HG02588 (cell line): ENCODE results near the gene TRPV4.
"Not testable (repeated sequence)": the region's sequence is repeated elsewhere in the genome, so short reads cannot be mapped to it uniquely, and the experiment has no call there.

Experiments used
- ATAC-seq: cut with Tn5 transposase; IDR thresholded peaks from one replicate; pipeline ENCODE4 v1.9.1; 2021; ENCODE audit warnings: mild to moderate bottlenecking, moderate library complexity; ENCODE audit not compliant: unreplicated experiment

Gene TRPV4

DNA sequence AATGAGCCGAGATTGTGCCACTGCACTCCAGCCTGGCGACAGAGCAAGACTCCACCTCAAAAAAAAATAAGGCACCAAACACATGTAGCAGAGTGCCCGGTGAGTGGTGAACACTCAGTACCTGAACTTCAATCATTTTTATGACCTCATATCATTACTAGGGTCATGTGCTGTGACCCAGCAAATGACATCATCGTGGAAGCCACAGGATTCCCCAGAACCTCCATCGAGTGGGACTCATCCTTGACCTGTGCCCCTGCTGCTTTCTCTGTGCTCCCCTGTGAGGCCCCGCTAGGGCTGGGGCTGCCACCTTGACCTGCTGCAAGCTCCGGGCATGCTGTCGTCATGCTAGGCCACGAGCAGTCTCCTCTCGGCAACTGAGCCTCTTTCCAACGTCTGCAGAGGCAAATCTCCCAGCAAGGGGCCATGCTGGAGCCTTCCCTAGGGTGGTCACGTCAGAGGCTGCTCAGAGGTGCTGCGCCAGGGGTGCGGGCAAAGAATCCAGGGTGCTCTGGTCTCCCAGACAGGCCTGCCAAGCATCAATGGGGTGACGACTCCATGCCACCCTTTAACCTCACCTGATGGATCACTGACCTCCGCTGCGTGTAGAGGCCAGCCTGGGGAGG lies 28.6 kb upstream of the TRPV4 start:
- no peak for ATAC-seq

DNA sequence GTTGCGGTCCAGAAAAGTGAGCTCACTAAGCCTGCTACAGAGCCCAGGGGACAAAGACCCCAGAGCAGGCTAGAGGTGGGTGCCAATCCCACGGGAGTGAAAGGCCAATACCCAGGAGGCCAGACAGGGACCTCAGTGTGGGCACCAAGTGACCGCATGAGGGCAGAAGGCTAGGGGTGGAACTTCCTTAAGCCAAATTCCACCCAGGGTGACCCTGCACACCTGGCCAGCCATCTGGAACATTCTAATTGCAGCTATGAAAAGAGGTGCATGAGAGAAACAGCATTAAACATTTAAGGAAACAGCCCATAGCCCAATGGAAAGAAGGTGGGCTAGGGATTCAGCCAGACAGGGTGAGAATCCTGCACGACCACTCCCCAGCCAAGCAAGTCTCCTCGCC lies 27.8 kb upstream of the TRPV4 start:
- no peak for ATAC-seq

DNA sequence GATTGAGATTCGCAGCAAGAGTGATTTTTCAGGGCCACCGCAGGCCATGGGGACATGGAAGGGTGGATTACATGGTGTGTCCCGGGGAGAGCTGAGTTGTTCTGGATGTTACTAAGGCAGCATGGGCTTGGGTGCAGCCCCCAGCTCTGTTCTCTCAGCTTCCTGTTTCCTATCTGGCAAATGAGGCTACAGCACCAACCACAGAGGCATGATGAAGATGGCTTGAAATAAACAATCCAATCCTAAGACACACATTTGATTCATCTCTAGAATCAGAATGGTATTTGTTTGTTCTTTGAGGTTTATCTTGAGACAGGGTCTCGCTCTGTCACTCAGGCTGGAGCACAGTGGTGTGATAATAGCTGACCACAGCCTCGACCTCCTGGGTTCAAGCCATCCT lies 25.6 kb upstream of the TRPV4 start:
- ATAC-seq = no peak

DNA sequence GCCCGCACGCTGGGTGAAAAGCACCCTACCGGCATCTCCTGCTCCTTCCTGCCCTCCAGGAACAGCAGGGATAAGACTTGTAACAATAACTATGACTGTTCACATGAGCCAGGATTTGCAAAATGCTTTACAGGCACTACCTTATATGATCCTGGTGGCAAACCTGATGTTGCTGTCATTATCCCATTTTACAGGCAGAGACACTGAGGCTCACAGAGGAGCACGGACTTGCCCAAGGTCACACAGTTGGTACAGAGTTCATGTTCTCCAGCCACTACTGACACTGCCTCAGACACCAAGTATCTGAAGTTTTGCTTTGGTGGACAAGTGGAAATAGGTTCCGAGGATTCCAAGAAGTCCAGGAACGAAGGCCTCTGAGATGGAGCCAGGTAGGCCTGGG lies 24.5 kb upstream of the TRPV4 start:
- no peak for ATAC-seq

DNA sequence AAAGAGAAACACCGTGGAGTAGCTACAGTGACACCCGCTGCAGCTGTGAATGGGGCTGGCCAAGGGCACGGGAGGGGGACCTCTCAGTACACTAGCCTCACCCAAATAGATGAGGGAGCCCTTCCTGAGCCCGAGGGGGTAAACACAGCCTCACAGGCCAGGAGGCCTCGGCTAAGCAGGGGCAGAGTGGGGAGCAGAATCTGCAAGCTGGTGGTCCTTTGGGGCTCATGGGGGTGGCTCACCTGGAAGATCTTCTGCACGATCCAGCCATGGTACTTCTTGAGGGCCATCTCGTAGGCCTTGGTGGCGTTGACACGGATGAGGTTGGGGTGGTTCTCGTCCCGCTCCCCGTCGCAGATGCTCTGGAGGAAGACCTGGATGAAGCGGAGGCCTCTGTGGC lies 22.2 kb upstream of the TRPV4 start:
- ATAC-seq = no peak

DNA sequence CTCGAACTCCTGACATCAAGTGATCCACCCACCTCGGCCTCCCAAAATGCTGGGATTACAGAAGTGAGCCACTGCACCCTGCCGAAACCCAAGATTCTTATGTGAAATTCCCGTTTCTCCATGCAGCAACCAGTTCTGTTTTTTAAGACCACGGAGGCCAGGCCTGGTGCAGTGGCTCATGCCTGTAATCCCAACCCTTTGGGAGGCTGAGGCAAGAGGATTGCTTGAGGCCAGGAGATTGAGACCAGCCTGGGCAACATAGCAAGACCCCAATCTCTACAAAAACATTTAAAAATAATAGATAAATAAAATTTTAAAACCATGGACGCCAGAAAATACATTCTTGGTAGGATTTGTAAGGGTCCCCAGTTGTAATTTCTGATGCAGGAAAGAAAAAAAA lies 17.3 kb upstream of the TRPV4 start:
- ATAC-seq = not testable (repeated sequence)

DNA sequence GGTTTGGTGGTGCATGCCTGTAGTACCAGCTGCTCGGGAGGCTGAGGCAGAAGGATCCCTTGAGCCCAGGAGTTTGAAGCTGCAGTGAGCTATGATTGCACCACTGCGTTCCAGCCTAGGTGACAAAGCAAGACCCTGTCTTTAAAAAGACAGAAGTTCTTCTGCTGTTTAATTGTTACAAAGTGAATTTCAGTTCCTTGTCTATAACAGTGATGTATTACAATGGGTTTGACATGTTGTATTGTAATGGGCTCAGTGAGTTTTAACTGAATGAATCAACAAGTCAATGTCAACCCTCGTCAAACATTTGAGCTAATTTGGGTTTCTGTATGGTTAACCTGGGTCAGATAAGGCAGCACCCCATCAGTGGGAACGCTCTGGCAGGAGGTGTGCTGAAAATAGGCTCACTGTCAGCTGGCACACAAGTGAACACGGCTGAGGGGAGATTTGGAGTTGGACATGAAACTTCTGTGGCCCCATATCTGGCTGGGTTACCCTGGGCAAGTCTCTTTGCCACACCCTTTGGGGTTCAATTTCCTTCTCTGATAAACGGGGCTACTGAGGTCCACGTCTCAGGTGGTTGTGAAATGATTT lies 14.0 kb upstream of the TRPV4 start:
- ATAC-seq = no peak

DNA sequence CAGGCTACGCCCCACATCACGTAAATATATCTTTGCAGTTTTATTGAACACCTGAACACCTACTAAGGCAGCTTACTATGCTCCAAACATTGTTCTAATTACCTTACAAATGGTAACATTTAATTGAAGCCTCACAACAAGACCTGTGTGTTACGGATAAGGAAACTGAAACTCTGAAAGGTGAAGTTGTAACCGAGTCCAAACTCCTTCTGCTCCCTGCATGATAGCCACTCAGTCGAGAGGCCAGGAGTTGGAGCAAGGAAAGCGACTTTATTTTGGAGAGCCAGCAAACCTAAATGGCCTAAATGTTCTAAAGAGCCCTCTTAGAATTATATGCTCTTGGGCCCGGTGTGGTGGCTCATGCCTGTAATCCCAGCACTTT lies 12.6 kb upstream of the TRPV4 start:
- no peak for ATAC-seq

DNA sequence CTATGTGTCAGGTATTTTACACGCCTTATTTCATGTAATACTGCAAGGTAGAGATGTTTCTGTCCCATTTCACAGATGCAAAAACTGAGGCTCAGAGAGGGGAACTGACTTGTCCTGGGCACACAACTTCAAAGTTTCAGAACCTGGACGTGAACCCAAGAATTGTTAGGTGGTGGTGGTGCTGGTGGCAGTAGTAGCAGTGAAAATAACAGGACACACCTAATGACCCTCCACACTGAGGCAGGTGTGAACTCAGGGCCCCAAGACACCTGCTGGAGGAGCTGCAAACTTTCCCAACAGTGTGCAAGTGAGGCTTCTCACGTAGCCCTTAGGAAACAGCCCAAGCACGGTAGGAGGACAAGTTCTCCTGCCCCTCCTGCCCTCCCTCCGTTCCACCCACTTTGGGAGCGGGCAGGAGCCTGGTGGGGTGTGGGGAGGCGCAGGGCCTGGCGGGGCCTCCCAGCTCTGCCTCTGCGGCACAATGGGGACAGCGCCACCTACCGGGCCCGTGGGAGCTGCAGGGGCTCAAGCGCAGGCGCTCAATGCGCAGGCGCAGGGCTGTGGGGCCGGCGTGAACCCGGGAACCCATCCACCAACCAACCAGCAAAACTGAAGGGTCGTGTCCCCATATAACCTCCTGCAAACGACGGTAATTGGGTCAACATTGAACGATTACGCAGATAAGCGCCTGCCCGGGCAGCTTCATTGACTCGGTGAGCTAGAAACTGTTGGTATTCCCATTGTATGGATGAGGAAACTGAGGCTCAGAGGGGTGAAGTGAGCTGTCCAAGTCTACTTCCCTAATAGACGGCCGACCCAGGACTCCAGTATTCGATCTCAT lies 12.0 kb upstream of the TRPV4 start:
- ATAC-seq = peak; percentile 74

DNA sequence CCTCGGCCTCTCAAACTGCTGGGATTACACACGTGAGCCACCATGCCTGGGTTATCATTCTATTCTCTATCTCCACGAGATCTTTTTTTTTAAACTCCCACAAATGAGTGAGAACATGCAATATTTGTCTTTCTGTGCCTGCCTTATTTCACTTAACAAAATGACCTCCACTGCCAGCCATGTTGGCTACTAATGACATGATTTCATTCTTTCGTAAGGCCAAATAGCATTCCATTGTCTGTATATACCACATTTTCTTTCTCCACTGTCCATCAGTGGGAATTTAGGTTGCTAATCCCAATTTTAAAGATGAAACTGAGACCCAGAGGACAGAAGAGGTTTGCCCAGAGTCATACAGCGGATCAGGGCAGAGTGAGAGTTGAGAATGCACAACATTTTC lies 10.9 kb upstream of the TRPV4 start:
- no peak for ATAC-seq

DNA sequence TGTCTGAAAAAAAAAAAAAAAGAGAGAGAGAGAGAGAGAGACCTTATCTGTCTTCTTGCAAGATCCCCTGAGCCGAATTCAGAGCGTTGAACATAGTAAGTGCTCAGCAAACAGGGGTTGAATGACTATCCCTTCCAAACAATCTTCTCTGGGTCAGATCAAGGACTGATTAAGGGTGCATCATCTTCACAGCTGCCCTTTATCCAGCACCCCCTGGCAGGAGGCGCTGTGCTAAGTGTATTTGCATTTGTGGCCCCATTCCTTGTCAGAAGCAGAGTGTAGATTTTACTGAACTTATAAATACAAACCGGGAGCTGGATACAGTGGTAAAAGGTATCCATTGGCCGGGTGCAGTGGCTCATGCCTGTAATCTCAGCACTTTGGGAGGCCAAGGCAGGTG lies 8.8 kb upstream of the TRPV4 start:
- ATAC-seq = no peak

DNA sequence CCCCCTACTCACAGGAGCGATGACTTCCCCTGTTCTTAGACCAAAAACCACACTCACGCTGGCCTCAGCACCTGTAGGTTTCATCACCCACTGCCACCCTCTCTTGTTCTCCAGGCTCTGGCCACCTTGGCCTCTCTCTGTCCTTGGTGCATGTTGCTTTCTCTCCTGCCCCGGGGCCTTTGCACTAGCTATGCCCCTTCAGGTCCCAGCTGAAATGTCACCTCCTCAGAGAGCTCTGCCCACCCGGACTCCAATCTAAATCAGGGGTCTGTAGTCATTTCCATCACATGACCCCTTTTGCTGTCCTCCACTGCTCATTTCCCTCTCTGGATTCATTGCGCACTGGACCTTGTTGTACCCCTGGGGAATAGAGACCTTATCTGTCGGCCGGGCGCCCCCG lies 8.2 kb upstream of the TRPV4 start:
- ATAC-seq = no peak

DNA sequence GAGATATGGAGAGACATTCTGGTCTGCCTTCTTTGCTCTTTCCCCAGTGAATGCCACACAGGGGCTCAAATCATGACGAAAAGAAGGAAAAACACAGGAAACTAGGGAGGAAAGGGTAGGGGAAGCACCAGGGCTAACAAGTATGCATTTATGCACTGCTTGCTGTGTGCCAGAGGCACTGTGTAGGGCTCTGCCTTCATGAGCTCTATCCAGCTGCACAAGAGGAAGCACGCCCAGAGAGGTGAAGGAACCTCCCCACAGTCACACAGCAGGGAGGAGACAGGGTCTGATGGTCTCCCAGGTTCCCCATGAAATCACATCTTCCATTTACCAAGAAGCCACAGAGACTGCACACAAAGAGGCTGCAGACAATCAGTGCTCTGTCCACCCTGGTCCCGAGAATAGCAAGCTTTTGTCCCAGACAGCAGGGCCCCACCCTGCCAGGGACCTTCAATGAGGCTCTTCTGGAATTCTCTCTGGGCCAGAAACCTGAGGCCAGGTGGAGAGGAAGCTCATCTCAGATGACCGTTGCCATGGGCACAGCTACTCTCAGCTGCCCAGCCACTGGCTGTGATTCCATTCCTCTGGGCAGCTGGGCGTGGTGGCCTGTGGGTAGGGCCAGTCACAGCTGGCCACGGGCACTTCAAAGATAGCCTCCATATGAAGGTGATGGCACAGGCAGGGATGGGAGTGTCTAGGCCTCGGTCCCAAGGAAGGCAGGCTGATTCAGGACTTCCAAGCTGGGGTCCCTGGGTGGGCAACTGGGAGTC lies 7.3 kb upstream of the TRPV4 start:
- no peak for ATAC-seq

DNA sequence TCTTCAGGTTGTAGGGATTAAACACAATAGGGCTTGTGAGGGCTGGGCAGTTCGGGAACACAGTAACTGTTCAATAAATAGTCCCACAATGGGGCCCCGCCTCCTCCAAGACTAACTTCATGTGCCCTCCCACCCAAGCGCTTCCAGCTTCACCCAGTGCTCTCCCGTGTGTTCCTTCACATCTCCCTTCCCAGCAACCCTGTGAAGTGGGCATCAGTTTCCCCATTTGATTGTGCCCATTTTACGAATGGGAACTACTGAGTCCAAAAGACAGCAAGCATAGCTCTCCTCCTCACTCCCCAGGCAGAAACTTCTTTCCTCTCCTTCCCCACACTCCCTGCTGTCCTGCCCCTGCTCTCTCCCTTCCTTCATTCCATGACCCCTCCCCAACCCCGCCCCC lies 6.2 kb upstream of the TRPV4 start:
- no peak for ATAC-seq

DNA sequence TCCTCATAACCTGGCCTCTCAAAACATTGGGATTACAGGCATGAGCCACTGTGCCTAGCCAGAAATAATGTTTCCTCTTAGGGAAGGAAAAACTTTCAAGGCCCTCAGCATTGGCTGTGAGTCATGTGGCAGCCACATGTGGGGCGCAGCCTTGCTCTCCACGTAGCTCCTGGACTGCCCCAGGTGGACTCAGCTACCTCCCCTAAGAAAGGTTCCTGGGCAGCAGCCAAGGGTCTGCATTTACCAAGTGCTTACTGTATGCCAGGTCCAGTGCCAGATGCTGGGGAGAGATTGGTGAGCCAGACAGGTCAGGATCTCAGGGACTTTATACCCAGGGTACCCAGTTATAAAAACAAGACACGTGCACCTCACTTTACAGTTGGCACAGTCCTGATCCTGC lies 3.7 kb upstream of the TRPV4 start:
- ATAC-seq = no peak

DNA sequence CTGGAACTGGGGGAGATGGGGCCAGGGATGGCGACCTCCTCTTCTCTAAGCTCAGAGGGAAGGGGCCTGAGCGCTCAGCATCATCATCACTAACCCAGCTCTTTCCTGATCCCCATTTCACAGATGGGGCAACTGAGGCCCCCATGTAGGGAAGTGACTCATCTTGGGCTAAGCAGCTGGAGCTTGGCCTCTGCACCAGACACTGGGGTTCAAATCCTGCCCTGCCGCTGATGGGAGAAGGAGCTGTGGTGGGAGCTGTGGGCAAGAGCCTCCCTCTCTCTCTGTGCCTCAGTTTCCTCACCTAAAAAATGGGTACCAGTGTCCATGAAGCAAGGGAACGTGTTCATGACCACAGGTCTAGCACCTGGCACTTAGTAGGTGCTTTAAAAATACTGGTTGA lies 2.6 kb upstream of the TRPV4 start:
- no peak for ATAC-seq

DNA sequence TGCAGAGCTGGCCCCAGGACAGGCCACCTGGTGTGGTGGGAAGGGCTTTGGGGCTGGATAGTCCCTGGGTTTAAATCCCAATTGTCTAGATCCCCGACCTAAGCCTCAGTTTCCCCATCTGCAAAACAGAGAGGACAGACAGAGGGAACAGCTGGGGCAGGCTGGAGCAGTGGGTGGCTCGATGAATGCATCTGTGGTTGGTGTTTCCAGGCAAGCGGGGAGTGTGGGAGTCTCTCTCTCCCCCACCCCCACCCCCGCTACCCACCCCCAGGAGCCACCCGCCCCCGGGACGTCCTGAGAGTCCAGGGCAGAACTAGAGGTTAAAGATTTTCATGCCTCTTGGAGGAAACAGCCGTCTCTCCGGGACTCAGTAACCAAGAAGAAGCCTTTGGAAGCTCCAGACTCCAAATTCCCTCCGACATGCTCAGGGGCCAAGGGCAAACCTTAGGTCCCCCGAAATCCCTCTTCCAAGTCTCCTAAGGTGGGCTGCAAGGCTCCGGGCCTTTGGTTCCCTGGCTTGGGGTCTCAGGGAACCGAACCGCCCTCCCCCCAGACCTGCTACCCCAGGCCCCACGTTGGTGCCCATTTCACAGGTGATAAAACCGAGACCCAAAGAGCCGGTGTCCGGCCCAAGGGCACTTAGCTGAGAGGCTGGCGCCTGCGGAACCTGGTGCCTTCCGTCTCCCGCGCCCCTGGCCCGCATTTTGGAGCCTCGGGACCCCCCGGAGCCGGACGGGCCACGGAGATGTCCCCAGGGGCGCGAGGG lies 474 bp downstream of the TRPV4 start:
- no peak for ATAC-seq

DNA sequence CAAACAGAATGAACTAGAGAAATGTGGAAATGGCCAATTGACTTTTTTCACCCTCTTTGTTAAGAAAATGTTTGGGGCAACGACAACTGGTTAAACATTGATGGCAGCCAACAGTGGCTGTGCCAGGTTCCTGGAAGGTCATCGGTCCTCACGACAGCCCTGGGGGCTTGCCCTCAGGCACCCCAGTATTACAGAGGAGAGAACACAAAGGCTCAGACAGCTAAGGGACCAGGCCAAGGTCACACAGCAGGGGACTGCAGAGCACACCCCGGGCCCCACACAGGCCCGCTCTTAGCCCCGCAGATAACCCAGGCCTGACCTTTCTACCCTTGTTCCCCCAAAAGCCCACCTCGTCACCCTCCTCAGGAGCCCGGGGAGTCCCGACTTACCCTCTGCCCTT lies 1.3 kb downstream of the TRPV4 start:
- no peak for ATAC-seq

DNA sequence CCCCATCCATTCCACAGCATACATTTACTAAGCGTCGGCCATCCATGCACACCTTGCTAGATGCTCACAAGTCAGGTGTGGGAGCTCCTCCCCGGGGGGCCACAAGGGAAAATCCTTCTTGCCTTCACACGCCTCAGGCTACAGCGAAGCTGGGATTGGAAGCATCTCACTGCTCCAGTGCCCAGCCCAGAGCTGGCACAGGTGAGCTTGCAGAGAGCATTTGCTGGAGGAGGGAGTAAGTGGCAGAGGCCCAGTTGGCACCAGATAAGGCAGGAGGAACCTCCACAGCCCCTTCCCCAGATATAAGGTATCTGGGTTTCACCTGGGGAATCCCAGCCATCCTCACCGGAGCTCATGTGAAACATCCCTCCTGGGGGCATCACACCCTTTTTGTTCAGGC lies 1.8 kb downstream of the TRPV4 start:
- no peak for ATAC-seq

DNA sequence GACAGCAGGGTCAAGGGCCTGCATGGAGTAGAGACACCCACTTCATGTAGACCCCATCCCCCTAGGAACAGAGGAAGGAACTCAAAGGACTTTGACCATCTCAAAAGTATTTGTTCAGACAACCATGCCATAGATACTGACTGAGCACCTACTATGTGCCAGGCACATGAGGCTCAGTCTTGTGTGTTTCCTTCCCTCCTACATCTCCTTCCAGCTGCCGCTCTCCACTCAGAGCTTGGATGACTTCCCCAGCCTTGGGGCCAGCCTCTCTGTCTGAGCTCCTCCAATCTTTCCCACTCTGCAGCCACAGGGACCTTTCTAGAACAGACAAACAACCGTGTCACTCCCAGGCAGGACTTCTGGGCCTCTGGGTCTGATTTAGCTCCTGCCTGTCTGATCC lies 2.5 kb downstream of the TRPV4 start:
- no peak for ATAC-seq

DNA sequence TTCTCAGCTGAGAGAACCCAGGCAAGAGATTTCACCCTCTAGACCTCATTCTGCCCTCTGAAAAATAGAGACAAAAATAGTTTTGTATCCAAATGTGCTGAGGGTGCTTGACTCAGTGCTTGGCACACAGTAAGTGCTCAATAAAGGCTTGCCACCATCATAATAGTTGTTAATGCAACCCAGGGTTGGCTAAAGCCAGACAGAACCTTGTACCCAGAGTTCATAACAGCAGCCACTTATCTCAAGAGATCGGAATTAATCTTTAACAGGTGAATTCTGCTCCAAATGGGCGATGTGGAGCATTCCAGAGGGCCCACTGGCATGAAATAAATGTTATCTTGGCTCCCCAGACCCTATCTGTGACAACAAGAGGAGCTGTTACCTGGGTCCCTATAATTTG lies 2.9 kb downstream of the TRPV4 start:
- ATAC-seq = no peak
